HG02938 (cell line): ENCODE measurements around the gene MUC5B.

Source experiments
- ATAC-seq: cut with Tn5 transposase; IDR thresholded peaks from one replicate; pipeline ENCODE4 v1.9.1; 2021; ENCODE audit warnings: mild to moderate bottlenecking, moderate library complexity; ENCODE audit not compliant: unreplicated experiment

The MUC5B gene

DNA sequence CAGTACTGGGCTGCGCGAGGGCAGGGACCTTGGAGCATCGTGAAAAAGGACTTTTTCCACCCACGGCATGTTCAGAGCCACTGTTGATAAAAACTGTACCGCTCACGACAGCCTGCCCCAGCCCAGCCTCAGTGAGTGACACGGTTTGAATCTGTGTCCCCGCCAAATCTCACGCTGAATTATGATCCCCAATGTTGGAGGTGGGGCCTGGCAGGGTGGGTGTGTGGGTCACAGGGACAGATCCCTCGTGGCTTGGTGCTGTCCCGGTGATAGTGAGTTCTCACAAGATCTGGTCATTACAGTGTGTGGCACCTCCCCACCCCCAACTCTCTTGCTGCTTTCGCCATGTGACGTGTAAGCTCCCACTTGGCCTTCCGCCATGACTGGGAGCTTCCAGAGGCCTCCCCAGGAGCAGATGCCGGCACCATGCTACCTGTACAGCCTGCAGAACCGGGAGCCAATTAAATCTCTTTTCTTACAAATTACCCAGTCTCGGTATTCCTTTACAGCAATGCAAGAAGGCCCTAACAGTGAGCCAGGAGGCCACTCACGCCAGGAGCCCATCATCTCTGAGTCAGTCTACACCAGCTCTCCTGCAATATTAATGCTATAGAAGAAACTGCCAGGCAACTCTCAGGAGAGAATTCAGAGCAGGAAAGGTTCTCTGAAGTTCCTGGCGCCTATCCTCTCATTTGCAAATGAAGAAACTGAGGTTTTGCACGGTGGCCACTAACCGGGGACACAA is 85.3 kb downstream of the MUC5B start:
- no peak for ATAC-seq

DNA sequence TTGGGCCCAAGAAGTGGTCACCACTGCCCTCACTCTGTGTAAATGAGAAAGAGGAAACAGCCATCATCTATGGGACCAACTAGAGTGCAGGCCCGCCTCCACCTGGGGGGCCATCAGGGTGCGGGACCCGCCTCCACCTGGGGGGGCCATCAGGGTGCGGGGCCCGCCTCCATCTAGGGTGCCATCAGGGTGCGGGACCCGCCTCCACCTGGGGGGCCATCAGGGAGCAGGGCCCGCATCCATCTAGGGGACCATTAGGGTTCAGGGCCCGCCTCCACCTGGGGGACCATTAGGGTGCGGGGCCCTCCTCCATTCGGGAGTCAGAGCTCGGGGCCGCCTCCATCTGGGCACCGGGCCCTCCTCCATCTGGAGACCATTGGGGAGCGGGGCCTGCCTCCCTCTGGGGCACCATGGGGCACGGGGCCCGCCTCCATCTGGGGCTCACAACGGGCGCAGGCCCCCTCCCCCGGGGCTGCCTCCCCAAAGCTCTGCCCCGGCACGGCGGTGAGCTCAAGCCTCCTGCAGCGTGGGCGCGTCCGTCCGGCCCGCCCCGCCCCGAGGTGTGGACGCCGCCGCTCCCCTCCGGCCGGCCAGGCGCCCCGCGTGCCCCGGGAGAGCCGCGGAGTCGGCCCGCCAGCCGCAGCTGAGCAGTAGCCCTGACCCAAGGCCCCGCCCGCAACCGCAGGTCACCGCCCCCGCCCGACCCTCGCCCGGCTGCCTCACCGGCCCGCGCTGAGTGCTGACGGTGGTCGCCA is 86.1 kb downstream of the MUC5B start:
- ATAC-seq, result peak; percentile 26

DNA sequence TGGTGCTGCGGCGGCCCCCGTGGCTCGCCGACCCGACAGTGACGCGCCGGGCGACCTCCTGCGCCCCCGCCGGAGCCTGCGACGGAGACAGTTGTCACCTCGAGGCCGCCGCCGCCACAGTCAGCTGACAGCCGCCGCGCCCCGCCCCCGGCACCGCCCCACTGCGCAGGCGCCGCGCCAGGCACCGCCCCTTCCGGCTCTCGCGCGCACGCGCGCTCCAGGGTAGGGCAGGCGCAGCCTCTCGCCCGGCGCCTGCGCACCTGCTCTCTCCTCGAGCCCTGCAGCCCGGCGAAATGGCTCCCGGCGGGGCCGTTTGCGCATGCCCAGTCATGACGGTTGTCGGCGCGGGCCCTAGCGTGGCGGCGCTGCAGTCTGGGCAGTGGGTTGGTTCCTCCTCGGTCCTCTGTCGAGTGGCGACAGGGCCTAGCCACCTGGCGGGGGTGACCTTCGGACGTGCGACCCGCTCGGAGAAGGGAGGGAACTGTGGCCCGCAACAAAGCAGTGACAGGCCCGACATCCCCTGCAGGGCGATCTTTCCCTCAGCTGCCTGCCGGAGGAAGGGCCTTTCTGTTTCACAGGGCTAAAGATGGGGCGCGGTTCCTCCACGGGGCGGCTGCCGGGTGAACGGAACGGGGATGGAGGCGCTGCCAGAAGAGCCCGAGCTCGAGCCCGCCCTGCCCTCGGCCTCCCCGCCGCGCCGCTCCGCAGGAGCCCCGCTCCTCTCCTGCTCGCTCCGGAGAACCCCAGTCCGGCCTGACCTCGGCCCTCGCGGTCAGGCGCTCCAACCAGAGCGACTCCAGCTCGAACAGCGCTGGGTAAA is 86.8 kb downstream of the MUC5B start, which contains the start of gene TOLLIP:
Gene TOLLIP, minus strand, starts transcription at position 135 of the 820 bp plus-strand sequence. Its CDS starts 134 bp downstream, at position 1.
- peak; percentile 75 for ATAC-seq

DNA sequence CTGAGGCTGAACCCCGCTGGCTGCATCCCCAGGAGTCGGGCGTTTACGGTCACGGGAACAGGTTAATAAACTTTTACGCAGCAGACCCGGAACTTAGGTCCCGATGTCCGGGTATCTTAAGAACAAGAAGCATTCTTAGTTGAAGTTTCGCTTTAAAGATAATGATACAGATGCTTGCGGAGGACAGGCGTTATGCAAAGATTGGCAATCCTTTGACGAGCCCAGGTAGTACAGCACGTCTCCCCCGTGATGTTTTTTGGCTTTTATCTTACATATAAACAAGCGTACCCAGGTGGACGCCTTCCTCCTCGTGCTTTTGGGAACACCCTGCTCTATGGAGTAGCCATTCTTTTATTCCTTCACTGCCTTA is 87.4 kb downstream of the MUC5B start:
- ATAC-seq, result no peak

DNA sequence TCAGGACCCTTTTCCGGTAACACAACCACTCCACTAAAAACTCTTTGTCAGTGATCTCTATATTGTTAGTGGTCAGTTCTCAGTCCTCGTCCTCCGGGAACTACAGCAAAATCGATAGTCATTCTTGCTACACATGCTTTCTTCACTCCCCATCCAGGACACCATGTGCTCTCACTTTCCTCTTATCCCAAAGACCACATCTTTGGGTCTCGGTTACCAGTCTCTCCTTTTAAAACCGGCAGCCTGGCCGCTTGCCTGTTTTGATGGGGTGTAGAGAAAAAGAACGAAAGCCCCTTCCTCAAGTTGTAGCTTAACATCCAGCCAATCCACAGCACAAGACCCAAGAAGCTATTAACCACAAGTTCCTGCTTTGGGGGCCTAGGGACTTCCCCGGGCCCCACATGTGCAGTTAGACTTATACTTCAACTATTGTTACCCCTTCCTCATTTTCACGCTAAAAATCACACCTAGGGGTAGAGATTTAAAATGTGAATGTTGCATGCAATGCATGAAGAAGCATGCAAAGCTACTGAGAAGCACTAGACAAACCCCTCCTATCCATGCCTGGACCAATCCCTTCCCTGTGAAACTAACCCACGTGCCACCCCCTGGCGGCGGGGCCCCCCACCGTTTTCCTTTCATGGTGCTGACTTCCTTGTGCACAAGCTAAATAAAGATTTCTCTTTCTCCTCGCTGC is 88.1 kb downstream of the MUC5B start:
- ATAC-seq, result no peak
